ENCODE data around the gene SLAMF1. TPM values are rescaled to one million over a fixed set of nuclear protein-coding genes. Genes with fewer than 3 reads are reported as not detected.

SLAMF1 gene
- total RNA-seq, 1 donor from 2014 or later = 6.9 TPM

DNA sequence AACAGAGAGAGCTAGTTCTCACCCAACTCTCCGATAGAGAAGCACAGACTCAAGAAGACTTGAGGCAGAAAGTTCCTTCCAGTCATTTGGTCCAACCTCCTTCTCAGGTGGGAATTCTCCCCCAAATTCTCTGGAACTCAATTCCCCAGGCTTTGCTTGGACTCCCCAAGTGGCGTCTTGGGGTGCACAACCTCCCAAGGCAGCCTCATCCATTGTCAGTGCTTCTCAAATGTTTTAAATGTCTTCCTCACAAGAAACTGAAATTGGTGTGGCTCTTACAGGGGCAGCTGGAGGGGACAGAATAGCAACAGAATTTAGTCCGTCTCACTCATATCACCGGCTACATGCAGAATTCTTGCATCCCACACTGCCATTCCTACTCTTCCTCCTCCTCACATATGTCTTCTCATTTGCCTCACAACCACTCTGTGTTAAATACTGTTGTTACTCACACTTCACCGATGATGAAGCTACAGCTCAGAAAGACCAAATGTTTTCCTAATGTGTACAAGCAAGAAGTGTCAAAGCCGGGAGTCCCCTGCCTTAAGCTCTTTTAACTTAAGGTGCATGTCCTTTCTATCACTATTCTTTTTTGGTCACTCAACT, 34.1 kb downstream of the SLAMF1 start:
- no peak overlapping the region for H3K27ac ChIP-seq
- no peaks in the 10 kb centered on the region for H3K4me1 ChIP-seq
- no peak for DNase-seq (ENCODE audit: extremely low spot score in 2 of 2)
- no peak for TF ChIP-seq POLR2A (IDR thresholded peaks at IDR 0.05)
- TF ChIP-seq POLR2AphosphoS5 (IDR thresholded peaks at IDR 0.05; ENCODE audit: insufficient read depth in 1 of 2, low read depth in 1 of 2) = no peak
- TF ChIP-seq, protein P1, sequence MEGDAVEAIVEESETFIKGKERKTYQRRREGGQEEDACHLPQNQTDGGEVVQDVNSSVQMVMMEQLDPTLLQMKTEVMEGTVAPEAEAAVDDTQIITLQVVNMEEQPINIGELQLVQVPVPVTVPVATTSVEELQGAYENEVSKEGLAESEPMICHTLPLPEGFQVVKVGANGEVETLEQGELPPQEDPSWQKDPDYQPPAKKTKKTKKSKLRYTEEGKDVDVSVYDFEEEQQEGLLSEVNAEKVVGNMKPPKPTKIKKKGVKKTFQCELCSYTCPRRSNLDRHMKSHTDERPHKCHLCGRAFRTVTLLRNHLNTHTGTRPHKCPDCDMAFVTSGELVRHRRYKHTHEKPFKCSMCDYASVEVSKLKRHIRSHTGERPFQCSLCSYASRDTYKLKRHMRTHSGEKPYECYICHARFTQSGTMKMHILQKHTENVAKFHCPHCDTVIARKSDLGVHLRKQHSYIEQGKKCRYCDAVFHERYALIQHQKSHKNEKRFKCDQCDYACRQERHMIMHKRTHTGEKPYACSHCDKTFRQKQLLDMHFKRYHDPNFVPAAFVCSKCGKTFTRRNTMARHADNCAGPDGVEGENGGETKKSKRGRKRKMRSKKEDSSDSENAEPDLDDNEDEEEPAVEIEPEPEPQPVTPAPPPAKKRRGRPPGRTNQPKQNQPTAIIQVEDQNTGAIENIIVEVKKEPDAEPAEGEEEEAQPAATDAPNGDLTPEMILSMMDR (IDR thresholded peaks at IDR 0.05) = no peak
- no peaks in the 10 kb centered on the region for H3K36me3 ChIP-seq
- intact Hi-C loops (cut with DNase I) = no loop called here
- H3K27me3 ChIP-seq = no peaks in the 10 kb centered on the region
- H3K9me3 ChIP-seq = no peaks in the 10 kb centered on the region
- H3K4me3 ChIP-seq = no peak overlapping the region

DNA sequence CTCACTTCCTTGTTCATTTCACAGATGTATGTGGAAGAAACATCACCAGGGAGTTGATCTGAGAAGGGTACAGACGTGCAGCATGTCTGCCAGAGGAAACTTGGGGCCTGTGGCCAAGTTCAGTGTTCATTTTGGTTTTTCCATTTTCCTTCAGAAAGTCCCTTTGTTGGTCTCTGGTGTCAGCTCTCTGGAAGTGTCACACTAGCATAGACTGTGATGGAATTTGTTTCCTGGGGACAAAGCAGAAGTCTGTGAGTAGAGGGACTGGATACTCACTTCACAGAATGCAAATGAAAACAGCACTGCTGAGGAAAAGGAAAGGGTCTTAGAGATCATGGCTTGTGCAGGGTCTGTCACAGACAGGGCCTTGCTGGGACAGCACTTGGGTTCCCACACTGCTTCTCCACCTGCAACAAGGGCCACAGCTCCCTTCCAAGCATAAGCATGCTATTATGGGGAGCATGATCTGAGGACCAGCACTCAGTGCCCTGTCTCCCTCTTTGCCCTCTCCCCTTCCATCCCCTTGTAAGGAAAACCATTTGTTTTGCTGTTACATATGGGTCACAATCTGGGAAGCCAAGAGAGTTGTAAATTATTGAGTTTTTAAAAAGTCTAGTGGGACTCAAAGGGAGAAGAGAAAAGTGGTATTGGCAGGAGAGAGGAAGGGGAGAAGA, 36.1 kb downstream of the SLAMF1 start:
- no peak overlapping the region for H3K4me3 ChIP-seq

GRCh38 chr1:160608941-160609340, 37.9 kb downstream of the SLAMF1 start:
- Histone ChIP-seq H3K4me3 (no peak overlapping the region), H3K4me1 (no peaks in the 10 kb centered on the region)
- intact Hi-C loops (cut with DNase I) = no loop called here

More for the DNA sequence above, 36.1 kb downstream of the SLAMF1 start:
- DNase-seq (ENCODE audit: extremely low spot score in 2 of 2) = no peak
- Histone ChIP-seq H3K9me3 (no peaks in the 10 kb centered on the region), H3K4me1 (no peaks in the 10 kb centered on the region), H3K27me3 (no peaks in the 10 kb centered on the region), H3K27ac (no peak overlapping the region), H3K36me3 (no peaks in the 10 kb centered on the region)
- TF ChIP-seq POLR2AphosphoS5 (IDR thresholded peaks at IDR 0.05; ENCODE audit: insufficient read depth in 1 of 2, low read depth in 1 of 2) (no peak), POLR2A (IDR thresholded peaks at IDR 0.05) (no peak)
- TF ChIP-seq, protein P1 (IDR thresholded peaks at IDR 0.05) = no peak
- intact Hi-C loops (cut with DNase I) = no loop called here

GRCh38 chr1:160608514-160608913, 38.3 kb downstream of the SLAMF1 start:
- intact Hi-C loops (cut with DNase I) = no loop called here
- H3K27me3 ChIP-seq = no peaks in the 10 kb centered on the region
- DNase-seq (ENCODE audit: extremely low spot score in 2 of 2) = no peak
- H3K4me1 ChIP-seq = no peaks in the 10 kb centered on the region
- no peak overlapping the region for H3K27ac ChIP-seq
- H3K36me3 ChIP-seq = no peaks in the 10 kb centered on the region
- TF ChIP-seq, protein P1 (IDR thresholded peaks at IDR 0.05) = no peak
- TF ChIP-seq POLR2A (IDR thresholded peaks at IDR 0.05) (no peak), POLR2AphosphoS5 (IDR thresholded peaks at IDR 0.05; ENCODE audit: insufficient read depth in 1 of 2, low read depth in 1 of 2) (no peak)
- no peaks in the 10 kb centered on the region for H3K9me3 ChIP-seq
- no peak overlapping the region for H3K4me3 ChIP-seq

More at GRCh38 chr1:160608941-160609340, 37.9 kb downstream of the SLAMF1 start:
- Histone ChIP-seq H3K9me3 (no peaks in the 10 kb centered on the region), H3K36me3 (no peaks in the 10 kb centered on the region), H3K27ac (no peak overlapping the region), H3K27me3 (no peaks in the 10 kb centered on the region)
- no peak for DNase-seq (ENCODE audit: extremely low spot score in 2 of 2)
- TF ChIP-seq POLR2AphosphoS5 (IDR thresholded peaks at IDR 0.05; ENCODE audit: insufficient read depth in 1 of 2, low read depth in 1 of 2) = no peak
- TF ChIP-seq, protein P1 (IDR thresholded peaks at IDR 0.05) = no peak
- no peak for TF ChIP-seq POLR2A (IDR thresholded peaks at IDR 0.05)

DNA sequence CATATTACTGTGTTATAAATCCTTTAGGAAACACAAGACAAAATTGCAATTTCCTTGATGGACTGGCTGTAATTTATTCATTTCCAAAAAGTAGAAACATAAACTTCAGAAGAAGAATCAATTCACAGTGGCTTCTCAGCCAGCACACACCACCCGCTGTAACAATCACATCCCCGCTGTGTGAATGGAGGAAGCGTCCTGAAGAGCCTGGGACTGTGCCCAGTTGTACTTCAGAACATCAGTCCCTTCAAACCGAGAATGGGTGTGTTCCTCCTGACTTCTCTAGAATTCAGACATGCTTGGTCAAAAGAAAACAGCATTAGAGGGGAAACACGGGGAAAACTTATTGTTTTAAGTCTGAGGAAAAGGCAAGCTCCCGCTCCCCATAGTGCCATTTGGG, 38.8 kb downstream of the SLAMF1 start:
- Histone ChIP-seq H3K9me3 (no peaks in the 10 kb centered on the region), H3K36me3 (no peaks in the 10 kb centered on the region), H3K4me1 (no peaks in the 10 kb centered on the region), H3K27me3 (no peaks in the 10 kb centered on the region), H3K27ac (no peak overlapping the region), H3K4me3 (no peak overlapping the region)
- no peak for DNase-seq (ENCODE audit: extremely low spot score in 2 of 2)
- intact Hi-C loops (cut with DNase I) = no loop called here
- TF ChIP-seq POLR2A (IDR thresholded peaks at IDR 0.05) (no peak), POLR2AphosphoS5 (IDR thresholded peaks at IDR 0.05; ENCODE audit: insufficient read depth in 1 of 2, low read depth in 1 of 2) (no peak)
- TF ChIP-seq, protein P1 (IDR thresholded peaks at IDR 0.05) = no peak

Data from vagina (tissue), 2 donors.